ENCODE data around the gene MDK. TPM values are rescaled to one million over a fixed set of nuclear protein-coding genes. Genes with fewer than 3 reads are reported as not detected.

Gene MDK
- total RNA-seq, 1 donor from 2014 or later, result 604 TPM

DNA sequence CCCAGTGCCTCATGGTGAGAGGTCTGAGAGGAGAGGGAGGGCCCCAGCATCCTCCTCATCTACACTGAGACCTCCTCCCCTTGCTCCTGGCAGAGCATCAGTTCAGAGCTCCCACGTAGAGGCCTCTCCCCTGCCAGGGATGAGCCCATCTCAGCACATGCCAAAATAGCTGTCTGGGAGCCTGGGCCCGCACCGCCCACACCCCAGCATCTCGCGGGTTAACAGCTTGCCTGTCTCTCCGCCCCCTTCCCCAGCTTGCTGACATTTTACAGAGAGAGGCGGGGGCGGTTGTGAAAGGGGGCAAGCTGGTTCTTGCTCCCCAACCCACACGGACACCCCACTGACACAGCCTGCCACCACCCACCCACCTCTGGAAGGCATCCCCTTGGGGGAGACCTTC, 27.8 kb upstream of the MDK start:
- no peak for DNase-seq (ENCODE audit: low read depth)
- no peak overlapping the region for H3K4me3 ChIP-seq (ENCODE audit: low read depth, low read length)
- TF ChIP-seq, protein P1, sequence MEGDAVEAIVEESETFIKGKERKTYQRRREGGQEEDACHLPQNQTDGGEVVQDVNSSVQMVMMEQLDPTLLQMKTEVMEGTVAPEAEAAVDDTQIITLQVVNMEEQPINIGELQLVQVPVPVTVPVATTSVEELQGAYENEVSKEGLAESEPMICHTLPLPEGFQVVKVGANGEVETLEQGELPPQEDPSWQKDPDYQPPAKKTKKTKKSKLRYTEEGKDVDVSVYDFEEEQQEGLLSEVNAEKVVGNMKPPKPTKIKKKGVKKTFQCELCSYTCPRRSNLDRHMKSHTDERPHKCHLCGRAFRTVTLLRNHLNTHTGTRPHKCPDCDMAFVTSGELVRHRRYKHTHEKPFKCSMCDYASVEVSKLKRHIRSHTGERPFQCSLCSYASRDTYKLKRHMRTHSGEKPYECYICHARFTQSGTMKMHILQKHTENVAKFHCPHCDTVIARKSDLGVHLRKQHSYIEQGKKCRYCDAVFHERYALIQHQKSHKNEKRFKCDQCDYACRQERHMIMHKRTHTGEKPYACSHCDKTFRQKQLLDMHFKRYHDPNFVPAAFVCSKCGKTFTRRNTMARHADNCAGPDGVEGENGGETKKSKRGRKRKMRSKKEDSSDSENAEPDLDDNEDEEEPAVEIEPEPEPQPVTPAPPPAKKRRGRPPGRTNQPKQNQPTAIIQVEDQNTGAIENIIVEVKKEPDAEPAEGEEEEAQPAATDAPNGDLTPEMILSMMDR (conservative IDR thresholded peaks at IDR 0.05; ENCODE audit: low read depth, low read length), result no peak

DNA sequence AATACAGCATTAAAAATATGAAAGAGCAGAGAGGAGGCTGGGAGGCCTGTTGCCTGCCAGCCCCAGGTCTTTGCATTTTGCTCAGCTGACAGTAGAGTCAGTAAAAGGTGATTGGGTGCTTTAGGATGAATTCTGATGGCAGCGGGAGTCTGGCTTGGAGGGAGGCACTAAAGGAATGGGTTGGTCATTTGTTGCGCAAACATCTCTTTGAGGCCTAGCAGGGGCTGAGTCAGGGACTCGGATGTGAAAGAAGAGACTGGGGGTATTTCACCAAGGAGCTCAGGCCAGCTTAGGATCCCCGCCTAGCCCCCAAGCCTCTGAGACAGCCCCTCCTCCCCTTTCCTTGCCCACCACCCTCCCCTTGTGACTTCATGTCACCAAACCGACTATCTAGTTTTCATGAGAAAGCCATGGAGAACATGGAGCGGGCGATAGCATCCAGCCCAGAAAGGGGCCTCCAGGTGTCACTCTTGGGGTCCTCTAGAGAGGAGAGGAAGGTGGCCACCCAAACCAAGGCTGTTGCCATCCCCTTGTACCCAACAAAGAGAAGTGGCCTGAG, 24.5 kb upstream of the MDK start:
- TF ChIP-seq, protein P1 (conservative IDR thresholded peaks at IDR 0.05; ENCODE audit: low read depth, low read length), result no peak
- no peak overlapping the region for H3K4me3 ChIP-seq (ENCODE audit: low read depth, low read length)
- no peak for DNase-seq (ENCODE audit: low read depth)

DNA sequence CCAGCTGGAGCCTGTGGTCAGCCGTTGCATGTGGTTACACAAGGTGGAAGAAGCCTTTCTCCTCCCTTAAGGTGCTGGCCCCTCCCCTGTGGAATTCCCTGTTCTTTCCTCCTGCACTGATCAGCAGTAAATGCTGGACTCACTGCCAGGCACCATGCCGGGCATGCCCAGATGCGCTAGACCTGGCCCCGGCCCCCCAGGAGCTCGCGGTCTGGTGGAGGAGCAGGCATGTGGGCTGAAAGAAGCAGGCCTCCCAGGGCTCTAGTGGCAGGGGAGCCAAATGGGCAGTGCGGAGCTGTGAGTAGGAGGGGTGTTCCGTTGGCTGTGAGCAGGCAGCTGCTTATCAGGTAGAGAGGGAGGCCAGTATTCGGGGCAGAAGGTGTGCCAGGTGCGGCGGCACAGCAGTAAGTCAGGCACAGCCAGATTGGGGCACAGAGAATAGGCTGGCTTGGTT, 24.0 kb upstream of the MDK start:
- no peak for DNase-seq (ENCODE audit: low read depth)
- TF ChIP-seq, protein P1 (conservative IDR thresholded peaks at IDR 0.05; ENCODE audit: low read depth, low read length), result no peak
- no peak overlapping the region for H3K4me3 ChIP-seq (ENCODE audit: low read depth, low read length)

DNA sequence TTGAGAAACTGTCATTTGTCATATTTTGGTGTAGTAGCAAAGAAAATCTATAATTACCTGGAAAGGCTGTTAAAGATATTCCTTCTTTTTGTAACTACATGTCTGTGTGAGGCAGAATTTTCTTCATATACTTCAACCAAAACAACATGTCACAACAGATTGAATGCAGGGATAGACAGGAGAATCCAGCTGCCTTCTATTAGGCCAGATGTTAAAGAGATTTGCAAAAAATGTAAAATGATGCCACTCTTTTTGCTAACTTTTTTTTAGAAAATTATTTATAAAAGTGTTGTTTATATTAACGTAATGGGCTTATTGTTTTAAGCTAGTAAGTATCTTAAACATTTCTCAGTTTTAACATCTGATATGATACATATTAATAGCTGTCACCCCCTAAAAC, 21.5 kb upstream of the MDK start:
- DNase-seq (ENCODE audit: low read depth), result no peak
- no peak overlapping the region for H3K4me3 ChIP-seq (ENCODE audit: low read depth, low read length)
- TF ChIP-seq, protein P1 (conservative IDR thresholded peaks at IDR 0.05; ENCODE audit: low read depth, low read length), result no peak

DNA sequence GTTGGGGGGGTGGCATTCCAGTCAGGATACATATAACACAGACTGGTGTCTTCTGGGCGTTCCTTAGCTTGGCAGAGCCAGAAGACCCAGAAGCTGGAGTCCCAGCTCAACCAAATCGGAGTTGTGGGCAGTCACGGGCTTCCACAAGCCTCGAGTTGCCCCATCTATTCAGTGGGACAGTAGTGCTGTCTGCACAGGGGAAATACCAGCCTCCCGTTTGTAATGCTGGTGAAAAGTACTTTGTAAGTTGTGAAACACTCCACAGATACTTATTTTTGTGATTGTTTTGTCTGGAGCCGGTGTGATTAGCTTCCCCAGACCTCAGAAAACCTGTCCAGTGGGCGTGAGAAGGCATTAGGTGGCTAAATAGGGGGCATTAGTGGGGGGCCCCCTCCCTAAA, 20.6 kb upstream of the MDK start:
- no peak overlapping the region for H3K4me3 ChIP-seq (ENCODE audit: low read depth, low read length)
- no peak for DNase-seq (ENCODE audit: low read depth)
- TF ChIP-seq, protein P1 (conservative IDR thresholded peaks at IDR 0.05; ENCODE audit: low read depth, low read length), result no peak

DNA sequence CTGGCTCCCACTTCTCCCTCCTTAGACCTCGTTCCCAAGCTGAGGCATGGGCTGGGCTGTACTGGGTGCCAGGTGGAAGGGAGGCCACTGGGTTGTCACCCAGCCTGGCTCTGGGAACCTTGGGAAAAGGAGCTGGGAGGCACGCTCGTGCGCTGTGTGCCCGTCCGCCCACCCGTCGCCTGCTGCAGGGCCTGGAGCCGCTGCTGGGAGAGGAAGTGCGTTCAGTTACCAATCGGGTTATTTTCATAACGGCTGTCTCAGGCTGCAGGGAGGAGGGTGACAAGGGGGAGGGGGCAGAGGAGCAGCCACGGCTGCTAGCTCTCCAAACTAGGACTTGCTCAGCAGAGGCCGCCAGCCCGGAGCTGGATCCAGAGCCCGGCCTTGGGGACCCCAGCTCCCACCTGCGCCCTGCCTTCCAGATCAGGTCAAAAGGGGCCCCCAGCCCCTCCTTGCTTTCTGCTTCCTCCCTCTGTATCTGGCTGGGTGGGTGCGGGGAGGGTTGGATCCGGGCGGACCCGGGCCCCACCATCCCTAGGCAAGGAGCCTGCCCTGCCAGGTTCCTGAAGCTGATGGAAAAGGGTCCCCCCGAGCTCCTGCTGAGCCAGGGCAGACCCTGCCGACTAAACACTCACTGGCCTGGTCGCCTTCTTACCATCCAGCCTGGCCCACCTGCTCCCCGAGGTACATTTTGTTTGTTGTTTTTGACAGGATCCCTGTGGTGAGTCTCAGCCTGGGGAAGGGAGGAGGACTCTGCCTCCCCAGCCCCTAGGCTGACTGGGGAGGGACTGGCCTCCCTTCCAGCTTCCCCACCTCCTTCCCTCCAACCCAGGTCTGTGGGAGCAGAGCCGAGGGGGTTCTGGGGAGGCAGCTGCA, 19.9 kb upstream of the MDK start:
- DNase-seq (ENCODE audit: low read depth), result no peak
- TF ChIP-seq, protein P1 (conservative IDR thresholded peaks at IDR 0.05; ENCODE audit: low read depth, low read length), result no peak
- H3K4me3 ChIP-seq (ENCODE audit: low read depth, low read length), result no peak overlapping the region

Measured in epithelial cell of proximal tubule (primary cell).